WTC11 (cell line): ENCODE data around the gene PLA2G2E. TPM values are rescaled to one million over a fixed set of nuclear protein-coding genes. Genes with fewer than 3 reads are reported as not detected.

Source experiments
- ATAC-seq: fragments of 200-7000 bp; cut with Tn5 transposase; 2 replicates; pipeline ENCODE4 v1.10.0; 2021; ENCODE audit warnings: mild to moderate bottlenecking, moderate library complexity
- CTCF ChIA-PET: fragments of 300-600 bp; sonication (Branson Sonifier 250); formaldehyde crosslinking; loops from one replicate; lab custom pipeline; 2021; ENCODE audit warnings: antibody characterized with exemption; lab: Charles Lee
- POLR2A ChIA-PET: fragments of 350-600 bp; sonication (Branson Sonifier 250); formaldehyde crosslinking; loops from one replicate; lab custom pipeline; 2021; ENCODE audit warnings: antibody characterized with exemption; lab: Charles Lee
- DNase-seq: peaks from one replicate; pipeline ENCODE4 v3.0.0; 2021; ENCODE audit warnings: low spot score
- H3K27ac Mint-ChIP-seq: 2 replicates; pipeline ENCODE4 v1.8.0; 2021; ENCODE audit warnings: mixed read lengths
- H3K27me3 Mint-ChIP-seq: 2 replicates; pipeline ENCODE4 v1.8.0; 2021; ENCODE audit warnings: low read depth, mild to moderate bottlenecking, moderate library complexity, mixed read lengths
- H3K36me3 Mint-ChIP-seq: 2 replicates; pipeline ENCODE4 v1.8.0; 2021; ENCODE audit warnings: mixed read lengths
- H3K4me1 Mint-ChIP-seq: 2 replicates; pipeline ENCODE4 v1.8.0; 2022; ENCODE audit warnings: mixed read lengths
- H3K4me3 Mint-ChIP-seq: 2 replicates; pipeline ENCODE4 v1.8.0; 2021; ENCODE audit warnings: mild to moderate bottlenecking, moderate library complexity, mixed read lengths
- H3K9me3 Mint-ChIP-seq: 2 replicates; pipeline ENCODE4 v1.8.0; 2021; ENCODE audit warnings: mixed read lengths
- ARID4B ChIP-seq: sonication (generic); formaldehyde crosslinking; IDR thresholded peaks from 2 replicates; pipeline ENCODE4 v1.8.0; 2023; ENCODE audit warnings: missing genetic modification reagents, mild to moderate bottlenecking, borderline replicate concordance
- CDX4 ChIP-seq: fragments of 250-450 bp; sonication (Bioruptor Pico); IDR thresholded peaks from 2 replicates; pipeline ENCODE4 v1.9.0; 2021; ENCODE audit warnings: moderate library complexity, mild to moderate bottlenecking, inconsistent platforms, borderline replicate concordance
- E2F1 ChIP-seq: sonication (generic); formaldehyde crosslinking; IDR thresholded peaks from 2 replicates; pipeline ENCODE4 v1.8.0; 2022; ENCODE audit warnings: mild to moderate bottlenecking, missing genetic modification reagents
- E2F4 ChIP-seq: sonication (generic); formaldehyde crosslinking; IDR thresholded peaks from 2 replicates; pipeline ENCODE4 v1.8.1; 2022; ENCODE audit warnings: low read depth, mild to moderate bottlenecking, moderate library complexity, missing genetic modification reagents, borderline replicate concordance
- E2F5 ChIP-seq: sonication (generic); formaldehyde crosslinking; IDR thresholded peaks from 2 replicates; pipeline ENCODE4 v1.8.1; 2022; ENCODE audit warnings: mild to moderate bottlenecking, moderate library complexity, missing genetic modification reagents
- MLX ChIP-seq: sonication (generic); formaldehyde crosslinking; IDR thresholded peaks from 2 replicates; pipeline ENCODE4 v1.8.1; 2023; ENCODE audit warnings: mild to moderate bottlenecking, missing genetic modification reagents, moderate library complexity
- NFATC4 ChIP-seq: fragments of 250-450 bp; sonication (Bioruptor Pico); IDR thresholded peaks from 2 replicates; pipeline ENCODE4 v1.9.0; 2021; ENCODE audit warnings: mild to moderate bottlenecking
- NR3C1 ChIP-seq: sonication (generic); formaldehyde crosslinking; conservative IDR thresholded peaks from 2 replicates; pipeline ENCODE4 v1.8.1; 2023; ENCODE audit warnings: low read depth, mild to moderate bottlenecking, missing genetic modification reagents
- PRRX2 ChIP-seq: fragments of 250-450 bp; sonication (Bioruptor Pico); IDR thresholded peaks from 2 replicates; pipeline ENCODE4 v1.8.0; 2021; ENCODE audit warnings: mild to moderate bottlenecking
- TEAD4 ChIP-seq: sonication (generic); formaldehyde crosslinking; IDR thresholded peaks from 2 replicates; pipeline ENCODE4 v1.8.0; 2022; ENCODE audit warnings: mild to moderate bottlenecking, missing genetic modification reagents
- ZBTB21 ChIP-seq: sonication (generic); formaldehyde crosslinking; IDR thresholded peaks from 2 replicates; pipeline ENCODE4 v1.8.1; 2023; ENCODE audit warnings: mild to moderate bottlenecking, missing genetic modification reagents, borderline replicate concordance
- ZBTB43 ChIP-seq: sonication (generic); formaldehyde crosslinking; IDR thresholded peaks from 2 replicates; pipeline ENCODE4 v1.8.1; 2023; ENCODE audit warnings: mild to moderate bottlenecking, missing genetic modification reagents
- ZNF121 ChIP-seq: sonication (generic); formaldehyde crosslinking; IDR thresholded peaks from 2 replicates; pipeline ENCODE4 v1.8.0; 2023; ENCODE audit warnings: missing genetic modification reagents
- ZNF219 ChIP-seq: sonication (generic); formaldehyde crosslinking; IDR thresholded peaks from 2 replicates; pipeline ENCODE4 v1.8.0; 2023; ENCODE audit warnings: missing genetic modification reagents, mild to moderate bottlenecking, borderline replicate concordance
- ZNF317 ChIP-seq: sonication (generic); formaldehyde crosslinking; IDR thresholded peaks from 2 replicates; pipeline ENCODE4 v1.8.1; 2023; ENCODE audit warnings: low read depth, mild to moderate bottlenecking, moderate library complexity, missing genetic modification reagents, borderline replicate concordance
- ZNF532 ChIP-seq: fragments of 250-450 bp; sonication (Bioruptor Pico); IDR thresholded peaks from 2 replicates; pipeline ENCODE4 v1.9.0; 2021; ENCODE audit warnings: mild to moderate bottlenecking, borderline replicate concordance
- ZNF671 ChIP-seq: fragments of 250-450 bp; sonication (Bioruptor Pico); IDR thresholded peaks from 2 replicates; pipeline ENCODE4 v1.8.0; 2021; ENCODE audit warnings: mild to moderate bottlenecking
- total RNA-seq: library from RNA; stranded (reverse); gene quantifications from 3 replicates; pipeline ENCODE4 v1.2.3, GENCODE V29; 2021

Gene PLA2G2E
- total RNA-seq, 1 experiment from 2014 or later, result not detected

- ChIA-PET POLR2A (no interaction called here), CTCF (interaction anchor here (0.5 kb wide), 1 partner anchor 8 kb away, joined by 3 read pairs; no protein-coding TSS in a partner anchor)
- no peak for ATAC-seq
- Mint-ChIP-seq H3K27ac (no peak overlapping the region), H3K4me3 (no peak overlapping the region), H3K9me3 (peaks cover 31% of the 10 kb centered on the region), H3K36me3 (peaks cover 4% of the 10 kb centered on the region), H3K4me1 (peaks cover 12% of the 10 kb centered on the region), H3K27me3 (peaks cover 2% of the 10 kb centered on the region; the same call in 1 of the 2 replicates)
- TF ChIP-seq NR3C1 (CRISPR knock-in tag), result no peak
- TF ChIP-seq NFATC4 (CRISPR knock-in tag), result no peak
- TF ChIP-seq E2F4 (CRISPR knock-in tag), result no peak
- no peak for TF ChIP-seq CDX4 (CRISPR knock-in tag)
- no peak for TF ChIP-seq ZNF317 (CRISPR knock-in tag)
- no peak for TF ChIP-seq PRRX2 (CRISPR knock-in tag)
- TF ChIP-seq E2F1, result no peak
- TF ChIP-seq ARID4B (CRISPR knock-in tag), result no peak
- no peak for TF ChIP-seq ZNF121 (CRISPR knock-in tag)
- no peak for TF ChIP-seq TEAD4
- no peak for TF ChIP-seq ZNF219
- TF ChIP-seq E2F5 (CRISPR knock-in tag), result no peak
- no peak for DNase-seq
These were observed 17.8 kb upstream of the PLA2G2E start for GRCh38 chr1:19941206-19941568.

- ChIA-PET CTCF (interaction anchor here (0.5 kb wide), 1 partner anchor 9 kb away, joined by 3 read pairs; no protein-coding TSS in a partner anchor), POLR2A (no interaction called here)
- Mint-ChIP-seq H3K4me3 (no peak overlapping the region), H3K27ac (no peak overlapping the region), H3K9me3 (peaks cover 31% of the 10 kb centered on the region), H3K4me1 (peaks cover 14% of the 10 kb centered on the region), H3K27me3 (peaks cover 2% of the 10 kb centered on the region; the same call in 1 of the 2 replicates), H3K36me3 (peaks cover 4% of the 10 kb centered on the region)
- no peak for ATAC-seq
- no peak for TF ChIP-seq ZNF532 (CRISPR knock-in tag)
- no peak for TF ChIP-seq MLX (CRISPR knock-in tag)
- no peak for TF ChIP-seq ZBTB43
- no peak for TF ChIP-seq ZBTB21 (CRISPR knock-in tag)
- no peak for TF ChIP-seq E2F4 (CRISPR knock-in tag)
- no peak for TF ChIP-seq ZNF671 (CRISPR knock-in tag)
- no peak for DNase-seq
These were observed 17.2 kb upstream of the PLA2G2E start for GRCh38 chr1:19940486-19941205.
